Fibroblast of villous mesenchyme (primary cell): ENCODE measurements around the gene LRRD1. TPM values are rescaled to one million over a fixed set of nuclear protein-coding genes. Genes with fewer than 3 reads are reported as not detected.

Experiments used
- DNase-seq: peaks from one replicate; pipeline ENCODE4 v3.0.0-alpha.2; 2010; ENCODE audit warnings: low read depth
- H3K4me3 ChIP-seq: 2 replicates; pipeline ENCODE4 v1.5.1; 2011; ENCODE audit warnings: low read depth, mild to moderate bottlenecking, low read length
- CTCF ChIP-seq: IDR thresholded peaks from 2 replicates; pipeline ENCODE4 v1.5.1; 2012; ENCODE audit warnings: low read depth, mild to moderate bottlenecking, low read length; ENCODE audit not compliant: insufficient read depth
- total RNA-seq: library from RNA; depleted of rRNA; stranded (reverse); fragments of >200 nt; gene quantifications from 2 replicates; pipeline ENCODE4 v1.2.3, GENCODE V29; 2012

Gene LRRD1
- under 0.01 TPM in 1 of 2 replicates, not detected in the other for total RNA-seq

- TF ChIP-seq CTCF, result peak; percentile 96
- H3K4me3 ChIP-seq, result peak within 1 kb of the TSS; percentile 58
- peak; percentile 82 for DNase-seq
Observed at GRCh38 chr7:92178928-92179924, at the start of gene LRRD1. Gene LRRD1, minus strand, starts transcription at chr7:92179142. Its CDS starts 13,940 bp downstream, at chr7:92165202.

GRCh38 chr7:92228742-92229141 lies 49.8 kb upstream of the LRRD1 start:
- TF ChIP-seq CTCF, result no peak
- no peak overlapping the region for H3K4me3 ChIP-seq
- DNase-seq, result no peak

- DNase-seq, result peak; percentile 5
- TF ChIP-seq CTCF, result no peak
- H3K4me3 ChIP-seq, result no peak overlapping the region
Observed at GRCh38 chr7:92228100-92228499, 49.2 kb upstream of the LRRD1 start.

DNA sequence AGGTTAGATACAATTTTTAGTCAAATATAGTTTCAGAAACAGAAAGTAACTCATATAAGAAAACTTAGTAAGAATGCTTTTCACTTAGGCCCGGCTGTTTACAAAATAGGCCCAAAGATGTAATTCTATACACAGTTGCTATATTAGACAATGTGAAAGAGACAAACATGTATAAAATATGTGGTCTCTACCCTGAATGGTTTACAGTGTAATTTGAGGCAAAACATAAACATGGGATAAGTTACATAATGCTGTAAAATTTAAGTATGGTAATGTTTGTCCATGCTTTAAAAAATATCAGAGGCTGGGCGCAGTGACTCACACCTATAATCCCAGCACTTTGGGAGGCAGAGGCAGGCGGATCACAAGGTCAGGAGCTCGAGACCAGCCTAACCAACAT lies 48.0 kb upstream of the LRRD1 start:
- no peak for TF ChIP-seq CTCF
- no peak overlapping the region for H3K4me3 ChIP-seq
- peak; percentile 76 for DNase-seq

GRCh38 chr7:92221766-92222165 lies 42.8 kb upstream of the LRRD1 start:
- H3K4me3 ChIP-seq, result no peak overlapping the region
- no peak for DNase-seq
- no peak for TF ChIP-seq CTCF

DNA sequence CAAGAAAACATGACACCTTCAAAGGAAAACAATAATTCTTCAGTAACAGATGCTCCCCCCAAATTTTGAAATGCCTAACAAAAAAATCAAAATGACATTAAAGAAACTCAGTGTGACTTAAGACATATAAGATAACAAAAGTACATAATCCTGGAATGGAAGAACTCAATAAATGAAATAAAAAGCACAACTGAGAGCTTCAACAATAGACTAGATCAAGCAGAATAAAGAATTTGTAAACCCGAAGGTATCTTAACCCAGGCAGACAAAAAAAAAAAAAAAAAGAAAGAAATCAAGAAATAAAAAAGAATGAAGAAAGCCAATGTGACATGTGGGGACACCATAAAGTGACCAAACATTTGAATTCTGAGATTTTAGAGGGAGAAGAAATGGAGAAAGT lies 27.7 kb upstream of the LRRD1 start:
- DNase-seq, result peak; percentile 3
- H3K4me3 ChIP-seq, result no peak overlapping the region
- TF ChIP-seq CTCF, result no peak

- no peak overlapping the region for H3K4me3 ChIP-seq
- no peak for DNase-seq
- TF ChIP-seq CTCF, result no peak
Observed at GRCh38 chr7:92205987-92206386, 27.0 kb upstream of the LRRD1 start.
